Activated CD4-positive, CD25-positive, alpha-beta regulatory T cell treated with anti-CD3 and anti-CD28 coated beads, Interleukin-2, amount 50 U/mL, for 24 hours (primary cell): ENCODE measurements around the gene TPST2.

Source experiments
- ATAC-seq, 2 donors: fragments of 150-1000 bp; cut with Tn5 transposase; one replicate each; pipeline ENCODE4 v1.10.0; 2021; ENCODE audit warnings: mild to moderate bottlenecking in 1 of 2, moderate library complexity in 1 of 2

TPST2 gene

DNA sequence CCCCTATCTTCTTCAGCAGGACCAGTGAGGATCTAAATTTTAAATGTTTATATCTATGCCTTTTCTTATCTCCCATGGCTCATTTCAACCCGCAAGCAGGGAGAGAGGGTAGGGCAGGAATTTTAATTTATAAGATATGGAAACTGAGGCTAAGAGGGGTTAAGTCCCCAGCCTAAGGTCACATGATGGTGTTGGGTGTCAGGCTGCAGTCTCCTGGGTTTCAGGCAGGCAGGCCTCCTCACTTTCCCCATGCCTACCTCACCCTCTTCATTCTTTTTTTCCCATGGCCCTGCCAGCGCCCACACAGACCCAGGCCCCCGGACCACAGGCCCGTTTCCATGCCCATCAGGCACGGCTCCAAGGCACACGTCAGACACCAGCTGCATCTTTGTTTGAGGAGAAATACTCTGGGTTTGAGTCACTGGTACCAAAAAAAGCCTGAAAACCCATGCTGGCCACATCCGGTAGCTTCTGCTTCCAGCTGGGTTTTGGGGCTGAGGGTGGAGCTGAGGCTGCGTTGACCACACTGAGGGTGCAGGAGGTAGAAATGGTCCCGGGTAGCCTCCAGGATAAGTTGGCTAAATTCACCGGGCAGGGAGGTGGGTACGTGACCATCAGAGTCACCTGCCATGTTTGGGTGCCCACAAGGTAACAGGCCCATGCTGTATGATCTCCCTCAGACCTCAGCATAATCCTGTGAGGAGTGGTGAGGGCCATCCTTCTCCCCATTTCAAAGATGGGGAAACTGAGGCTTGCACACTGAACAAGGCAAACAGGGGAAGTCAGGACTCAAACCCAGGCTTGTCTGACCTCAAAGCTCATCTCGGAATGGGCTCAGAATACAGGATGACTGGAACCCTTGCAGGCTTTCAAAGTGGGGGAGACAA, 20.4 kb upstream of the TPST2 start:
- peak; percentile 51 to 73 for ATAC-seq

DNA sequence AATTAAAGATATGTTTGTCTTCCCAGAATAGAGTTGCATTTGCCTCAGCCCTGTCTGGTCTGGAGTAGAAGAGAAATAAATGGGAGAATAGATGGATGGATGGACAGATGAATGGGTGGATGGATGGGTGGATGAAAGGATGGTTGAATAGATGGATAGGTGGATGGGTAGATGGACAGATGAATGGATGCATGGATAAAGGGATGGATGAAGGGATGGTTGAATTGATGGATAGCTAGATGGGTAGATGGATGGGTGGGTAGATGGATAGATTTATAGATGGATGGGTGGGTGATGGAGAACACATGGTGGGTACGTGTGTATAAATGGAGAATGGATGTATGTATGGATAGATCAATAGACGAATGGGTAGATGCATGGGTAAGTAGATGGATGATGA, 19.4 kb upstream of the TPST2 start:
- ATAC-seq = no peak

DNA sequence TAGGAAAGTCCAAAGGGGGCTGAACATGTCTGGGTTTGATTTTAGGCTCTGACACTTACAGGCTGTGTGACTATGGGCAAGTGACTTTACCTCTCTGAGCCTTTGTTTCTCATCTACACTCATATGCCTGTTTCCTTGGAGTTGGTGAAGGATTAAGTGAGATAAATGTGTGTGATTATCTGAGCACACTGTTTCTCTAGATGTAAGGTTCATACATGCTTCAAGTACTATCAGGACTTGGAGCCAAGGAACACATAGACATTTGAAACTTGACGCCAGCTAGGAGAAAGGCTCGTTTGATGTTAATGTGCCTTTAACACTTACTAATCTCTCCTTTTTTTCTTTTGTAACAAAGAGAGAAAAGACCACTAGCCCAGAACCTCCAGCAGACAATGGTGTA, 18.2 kb upstream of the TPST2 start:
- ATAC-seq = no peak

DNA sequence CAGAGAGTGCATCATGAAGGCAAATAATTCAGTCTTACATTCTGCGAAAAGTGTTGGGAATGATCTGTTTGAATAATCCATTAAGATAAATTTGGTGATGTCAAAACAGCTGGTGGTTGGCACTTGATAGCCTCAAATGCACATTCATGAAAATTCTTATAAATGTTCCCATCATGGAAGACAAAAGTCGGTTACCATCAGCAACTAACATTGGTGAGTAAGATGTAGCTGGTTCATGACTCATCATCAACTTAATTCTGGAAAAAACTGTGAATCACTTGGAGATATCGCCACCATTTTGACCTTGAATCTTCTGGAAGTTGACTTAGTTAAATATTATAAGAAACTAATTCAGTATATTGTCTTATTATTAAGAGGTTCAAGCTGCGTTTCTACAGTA, 16.7 kb upstream of the TPST2 start:
- ATAC-seq = no peak

DNA sequence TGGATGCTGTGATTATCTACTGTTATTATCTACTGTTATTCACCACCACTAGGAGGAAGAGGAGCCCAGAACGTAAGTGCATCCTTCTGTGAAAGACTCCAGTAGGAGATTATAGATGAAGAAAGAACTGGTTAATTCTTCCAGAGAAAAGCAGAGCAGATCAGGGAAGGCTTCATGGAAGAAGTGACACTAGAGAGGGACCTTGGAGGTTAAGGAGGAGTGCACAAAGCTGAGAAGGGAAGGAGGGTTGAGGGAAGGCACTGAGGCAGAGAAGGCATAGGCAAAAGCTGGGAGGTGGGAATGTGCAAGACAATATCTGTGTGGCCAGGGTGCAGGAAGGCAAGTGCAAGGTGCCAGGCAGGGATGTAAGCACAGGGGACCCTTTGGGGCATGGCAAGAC, 14.4 kb upstream of the TPST2 start:
- no peak for ATAC-seq

DNA sequence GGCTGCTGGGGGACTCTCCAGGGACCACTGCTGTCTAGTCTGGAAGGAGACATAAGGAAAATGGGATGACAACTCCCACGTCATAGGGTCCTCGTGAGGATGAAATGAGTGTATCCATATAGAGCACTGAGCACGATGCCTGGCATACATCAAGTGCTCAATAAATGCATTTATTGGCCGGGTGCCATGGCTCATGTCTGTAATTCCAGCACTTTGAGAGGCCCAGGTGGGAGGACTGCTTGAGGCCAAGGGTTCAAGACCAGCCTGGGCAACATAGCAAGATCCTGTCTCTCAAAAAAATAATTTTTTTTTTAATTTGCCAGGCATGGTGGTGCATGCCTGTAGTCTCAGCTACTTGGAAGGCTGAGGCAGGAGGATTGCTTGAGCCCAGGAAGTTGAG, 12.2 kb upstream of the TPST2 start:
- no peak for ATAC-seq

DNA sequence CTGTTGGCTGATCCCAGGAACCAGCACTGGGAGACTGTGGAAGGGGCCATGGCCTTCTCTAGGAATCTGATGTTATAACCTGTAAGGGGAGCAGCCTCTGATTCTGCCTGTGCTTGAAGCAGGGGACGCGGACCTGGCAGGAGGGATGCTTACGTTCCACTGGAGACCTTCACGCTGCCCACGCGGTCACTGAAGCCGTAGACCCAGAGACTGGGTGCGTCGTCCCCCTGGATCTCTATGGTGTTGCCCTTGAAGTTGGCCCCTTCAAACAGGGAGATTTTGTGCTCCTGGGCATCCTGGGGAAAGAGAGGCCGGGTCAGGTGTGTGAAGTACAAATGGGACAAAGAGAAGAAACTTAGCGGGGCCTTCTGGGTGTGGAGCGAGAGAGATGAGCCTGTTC, 11.8 kb upstream of the TPST2 start:
- no peak for ATAC-seq

DNA sequence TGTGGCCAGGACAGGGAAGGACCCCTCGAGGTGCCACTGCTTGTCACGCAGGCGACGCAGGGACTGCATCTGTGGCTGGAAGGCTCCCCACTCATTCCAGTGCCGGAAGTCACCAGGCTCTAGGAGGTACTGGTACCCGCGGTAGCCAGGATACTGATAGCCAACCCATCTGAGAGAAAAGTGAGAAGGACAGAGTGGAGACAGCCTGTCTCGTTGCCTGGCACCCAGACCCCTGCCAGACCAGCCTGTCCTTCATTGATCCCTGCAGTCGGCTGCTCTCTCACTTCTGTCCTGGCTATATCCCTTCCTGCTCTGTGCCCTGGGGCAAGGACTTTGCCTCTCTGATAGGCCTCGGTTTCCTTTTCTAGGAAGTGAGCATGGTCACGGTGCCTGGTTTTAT, 9.6 kb upstream of the TPST2 start:
- ATAC-seq = no peak

DNA sequence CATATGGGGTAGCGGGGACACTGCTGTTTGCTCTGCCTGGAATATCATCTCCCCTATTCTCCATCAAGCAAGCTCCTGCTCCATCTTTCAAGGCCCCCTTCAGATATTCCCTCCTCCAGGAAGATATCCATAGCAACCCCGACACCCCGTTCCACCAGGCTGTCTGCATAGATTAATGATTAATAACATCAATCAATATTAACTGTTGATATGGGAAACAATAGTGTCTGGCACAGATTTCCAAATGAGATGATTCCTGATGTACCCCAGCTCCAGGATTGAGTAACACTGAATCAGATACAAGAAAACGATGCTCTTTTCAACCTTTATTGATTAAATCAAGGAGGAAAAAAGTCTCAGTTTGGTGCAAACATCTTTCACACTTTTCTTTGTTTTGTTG, 7.5 kb upstream of the TPST2 start:
- ATAC-seq = no peak

DNA sequence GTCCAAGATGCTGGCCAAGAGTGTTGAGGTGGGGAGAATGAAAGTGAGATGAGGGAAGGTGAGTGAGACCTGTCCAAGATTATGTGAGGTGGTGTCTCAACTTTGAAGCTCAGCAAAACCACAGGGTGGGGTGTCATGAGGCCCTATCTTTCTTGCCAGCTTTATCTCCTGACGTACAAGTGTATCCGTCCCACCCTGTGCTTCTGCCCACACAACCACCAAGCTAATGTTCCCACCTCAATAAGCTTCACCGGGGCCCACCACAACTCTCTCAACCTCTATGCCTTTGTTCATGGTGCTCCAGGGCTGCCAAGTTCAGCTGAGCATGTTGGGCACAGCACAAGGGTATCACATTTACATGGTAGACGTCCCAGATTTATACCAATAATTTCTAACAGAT, 7.1 kb upstream of the TPST2 start:
- ATAC-seq = no peak

DNA sequence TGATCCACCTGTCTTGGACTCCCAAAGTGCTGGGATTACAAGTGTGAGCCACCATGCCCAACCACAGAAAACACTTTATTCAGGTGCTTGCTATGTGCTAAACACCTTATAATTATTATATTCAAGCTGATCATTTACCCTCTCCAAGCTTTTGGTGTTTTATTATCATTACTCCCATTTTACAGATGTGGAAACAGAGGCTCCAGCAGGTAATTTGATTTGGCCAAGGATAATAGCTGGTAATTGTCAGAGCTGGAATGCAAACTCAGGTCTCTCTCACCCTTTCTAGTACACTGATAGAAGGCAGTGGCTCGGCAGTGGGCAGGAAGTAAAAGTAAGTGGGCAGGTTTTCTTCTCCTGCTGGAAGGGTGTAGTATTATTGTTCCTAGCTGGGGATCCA, 3.8 kb upstream of the TPST2 start:
- ATAC-seq = no peak

DNA sequence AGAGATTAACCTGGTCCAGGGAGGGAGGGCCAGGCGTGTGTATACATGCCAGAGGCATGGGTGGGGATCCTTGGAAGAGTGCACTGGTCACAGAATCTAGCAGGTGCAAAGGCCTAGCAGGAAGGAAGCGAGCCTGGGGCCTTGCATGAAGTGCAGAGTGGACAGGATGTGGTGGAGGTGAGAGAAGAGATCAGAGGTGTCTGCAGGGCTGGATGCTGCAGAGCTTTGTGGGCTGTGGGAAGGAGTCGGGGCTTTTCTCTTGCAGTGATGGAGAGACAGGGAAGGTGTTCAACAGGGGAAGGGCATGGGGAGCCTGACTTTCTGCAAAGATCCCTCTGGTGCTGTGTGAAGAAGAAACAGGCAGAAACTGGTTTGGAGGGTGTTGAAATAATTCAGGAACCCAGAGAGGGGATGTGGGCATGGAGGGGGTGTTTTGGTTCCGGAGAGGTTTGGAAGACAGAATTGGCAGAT, 2.5 kb upstream of the TPST2 start:
- peak in 1 of 2 donors; percentile 17 for ATAC-seq

DNA sequence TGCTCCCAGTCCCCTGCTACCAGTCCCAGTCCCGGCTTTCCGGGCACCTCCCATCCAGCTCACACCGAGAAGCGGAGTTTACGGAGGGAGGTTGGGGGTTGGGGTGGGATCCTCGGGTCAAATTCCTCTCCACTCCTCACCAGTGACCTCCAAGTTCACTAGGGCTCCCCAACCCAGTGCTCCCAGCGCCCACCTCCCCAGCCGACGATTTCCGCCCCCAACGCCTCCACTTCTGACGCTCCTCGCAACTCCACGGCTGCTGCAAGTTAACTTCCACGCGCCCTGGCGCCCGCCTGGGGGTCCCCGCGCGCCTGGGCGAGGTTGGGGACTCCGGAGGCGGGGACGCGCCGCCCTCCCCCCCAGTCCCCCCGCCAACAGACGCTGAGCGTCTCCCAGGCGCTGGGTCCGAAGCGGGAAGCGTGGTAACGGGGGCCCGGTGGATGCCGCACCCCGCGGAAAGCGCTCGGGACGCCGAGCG, 526 bp downstream of the TPST2 start:
- ATAC-seq = peak; percentile 10 to 22

DNA sequence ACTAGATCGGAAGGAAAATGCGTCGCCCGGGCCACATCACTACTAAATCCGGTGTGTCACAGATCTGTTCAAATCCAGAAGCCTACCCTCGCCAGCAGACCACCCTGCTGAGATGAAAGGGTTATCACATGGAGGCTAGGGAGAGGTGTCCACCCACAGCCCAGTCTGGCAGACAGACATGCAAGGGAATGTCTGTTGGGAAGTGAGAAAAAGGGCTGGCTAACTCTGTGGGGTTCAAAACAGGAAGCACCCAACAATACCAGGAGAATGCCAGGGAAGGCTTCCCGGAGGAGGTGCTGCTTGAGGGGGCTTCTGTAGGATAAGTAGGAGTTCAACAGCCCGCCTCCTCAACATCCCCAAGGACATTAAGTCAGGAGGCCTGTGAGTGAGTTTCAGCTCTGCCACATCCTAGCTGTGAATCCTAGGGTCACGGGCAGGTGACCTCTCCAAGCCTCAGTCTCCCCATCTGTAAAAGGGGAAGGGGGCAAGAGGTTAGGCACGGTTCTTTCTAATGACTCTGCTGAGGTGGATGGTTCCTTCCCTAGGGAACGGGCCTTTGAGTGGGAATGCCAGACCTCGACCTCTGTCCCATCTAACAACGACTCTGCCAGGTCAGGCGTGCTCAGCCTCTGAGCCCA, 1.1 kb downstream of the TPST2 start:
- ATAC-seq = no peak

DNA sequence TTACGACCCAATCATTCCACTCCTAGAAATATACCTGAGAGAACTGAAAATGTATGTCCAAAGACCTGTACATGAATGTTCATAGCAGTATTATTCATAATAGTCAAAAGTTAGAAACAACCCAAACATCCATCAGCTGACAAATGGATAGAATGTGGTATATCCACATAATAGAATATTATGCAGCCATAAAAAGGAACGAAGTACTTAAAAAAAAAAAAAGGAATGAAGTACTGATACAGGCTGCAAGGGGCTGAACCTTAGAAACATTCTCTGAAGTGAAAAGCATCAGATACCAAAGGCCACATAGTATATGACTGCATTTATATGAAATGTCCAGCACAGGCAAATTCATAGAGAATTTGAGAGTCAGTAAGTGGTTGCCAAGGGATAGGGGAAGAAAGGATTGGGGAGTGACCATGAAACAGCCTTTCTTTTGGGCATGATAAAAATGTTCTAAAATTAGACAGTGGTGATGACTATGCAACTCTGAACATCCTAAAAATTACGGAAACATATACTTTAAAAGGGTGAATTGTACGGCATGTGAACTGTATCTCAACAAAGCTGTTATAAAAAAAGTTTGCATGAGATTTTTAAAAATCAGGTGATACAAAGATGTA, 1.8 kb downstream of the TPST2 start:
- ATAC-seq = no peak

DNA sequence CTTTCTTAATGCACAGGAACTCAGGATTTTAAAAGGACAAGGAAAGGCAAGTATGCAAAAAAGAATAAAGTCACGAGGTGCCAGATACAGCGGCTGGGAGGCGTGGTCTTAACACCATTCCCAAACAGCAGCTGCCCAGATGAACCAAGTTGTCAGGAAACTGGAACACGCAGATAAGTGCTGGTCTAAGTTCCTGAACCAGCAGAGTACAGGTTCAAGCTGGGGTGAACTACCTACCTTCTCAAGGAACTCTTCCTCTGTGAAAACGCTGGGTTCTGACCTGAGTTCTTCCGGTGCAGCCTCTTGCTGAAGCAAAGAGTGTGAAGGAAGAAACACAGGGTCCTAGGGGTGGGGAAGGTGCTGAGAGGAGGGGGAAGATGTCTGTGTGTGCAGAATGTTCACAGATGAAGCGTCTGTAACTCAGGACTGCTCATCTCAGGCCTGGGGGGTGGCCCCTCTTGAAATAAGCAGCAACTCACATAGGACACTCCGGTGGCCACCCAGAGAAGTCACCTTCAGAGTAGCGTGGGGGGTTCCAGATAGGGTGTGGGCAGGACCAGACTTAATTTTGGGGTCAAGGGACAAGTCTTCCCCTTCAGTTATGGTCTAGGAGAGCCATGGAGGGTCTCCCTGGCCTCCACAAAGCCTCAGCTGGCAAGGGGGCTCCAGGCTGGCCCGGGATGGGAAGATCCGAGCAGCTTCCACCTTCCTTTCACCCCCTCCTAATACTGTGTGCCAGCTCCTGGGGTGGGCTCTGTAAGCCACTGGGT, 3.2 kb downstream of the TPST2 start:
- ATAC-seq = no peak

DNA sequence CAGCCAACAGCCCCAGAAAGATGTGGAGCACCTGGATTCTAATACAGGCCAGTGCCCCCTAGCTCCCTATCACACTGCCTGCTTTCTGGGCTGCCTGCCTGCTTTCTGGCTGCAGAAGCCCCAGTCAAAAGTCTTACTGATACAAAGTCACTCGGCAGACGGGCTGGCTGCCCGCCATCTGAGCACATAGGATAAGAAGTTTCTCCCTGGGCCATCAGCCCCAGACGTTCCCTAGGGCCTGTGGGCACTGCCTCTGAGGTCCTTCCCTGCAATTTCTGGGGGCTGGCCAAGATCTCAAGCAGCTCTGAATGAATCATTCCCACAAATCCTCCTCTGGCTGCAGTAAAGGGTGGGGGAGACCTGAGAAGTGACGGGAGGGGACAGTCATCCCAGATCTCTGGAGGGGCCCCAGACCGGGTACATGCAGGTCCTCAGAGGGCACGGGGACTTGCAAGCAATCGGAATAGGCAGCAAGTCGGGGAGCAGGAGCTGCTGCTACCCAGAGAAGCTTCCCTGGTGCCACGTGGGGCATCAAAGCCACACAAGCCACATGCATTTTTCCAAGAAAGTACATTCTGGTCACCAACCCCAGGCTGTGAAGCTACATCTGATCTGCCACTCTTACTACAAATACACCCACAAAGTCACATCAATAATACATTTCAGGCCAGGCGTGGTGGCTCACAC, 4.7 kb downstream of the TPST2 start:
- ATAC-seq = no peak

DNA sequence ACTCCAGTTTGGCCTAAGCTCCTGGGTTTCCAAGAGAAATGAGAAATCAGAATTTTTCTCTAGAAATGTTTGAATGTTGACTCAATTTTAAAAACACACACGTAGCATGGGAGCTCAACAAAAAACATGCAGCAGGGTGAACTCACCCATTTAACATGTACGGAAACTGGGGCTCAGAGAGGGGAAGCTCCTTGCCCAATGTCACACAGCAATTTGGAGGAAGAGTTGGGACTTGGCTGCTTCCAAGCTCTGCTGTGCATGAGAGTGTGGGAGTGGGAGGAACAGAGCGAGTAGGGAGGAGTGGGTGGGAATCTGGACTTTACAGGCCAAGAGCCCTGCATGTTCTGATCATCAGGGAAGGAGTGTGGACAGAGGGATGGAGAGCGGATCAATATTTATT, 5.9 kb downstream of the TPST2 start:
- no peak for ATAC-seq

DNA sequence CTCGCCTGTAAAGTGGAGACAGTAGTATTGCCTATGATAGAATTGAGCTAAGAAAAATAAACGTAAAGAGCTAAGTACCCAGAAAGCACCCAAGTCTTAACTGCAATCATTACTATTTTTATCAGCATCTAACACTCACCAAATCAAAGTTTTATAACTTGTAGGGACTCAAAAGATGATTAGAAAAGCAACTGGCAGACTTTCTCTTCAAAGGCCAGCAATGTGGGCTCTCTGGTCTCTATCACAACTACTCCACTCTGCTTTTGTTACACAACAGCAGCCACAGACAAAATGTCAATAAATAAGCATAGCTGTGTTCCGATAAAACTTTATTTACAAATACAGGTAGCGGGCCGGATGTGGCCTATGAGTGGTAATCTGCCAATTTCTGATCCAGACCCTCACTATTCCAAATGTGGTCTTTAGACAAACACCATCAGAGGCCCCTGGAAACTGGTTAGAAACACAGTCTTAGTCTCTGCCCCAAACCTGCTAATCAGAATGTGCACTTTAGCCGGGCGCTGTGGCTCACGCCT, 8.2 kb downstream of the TPST2 start:
- no peak for ATAC-seq

DNA sequence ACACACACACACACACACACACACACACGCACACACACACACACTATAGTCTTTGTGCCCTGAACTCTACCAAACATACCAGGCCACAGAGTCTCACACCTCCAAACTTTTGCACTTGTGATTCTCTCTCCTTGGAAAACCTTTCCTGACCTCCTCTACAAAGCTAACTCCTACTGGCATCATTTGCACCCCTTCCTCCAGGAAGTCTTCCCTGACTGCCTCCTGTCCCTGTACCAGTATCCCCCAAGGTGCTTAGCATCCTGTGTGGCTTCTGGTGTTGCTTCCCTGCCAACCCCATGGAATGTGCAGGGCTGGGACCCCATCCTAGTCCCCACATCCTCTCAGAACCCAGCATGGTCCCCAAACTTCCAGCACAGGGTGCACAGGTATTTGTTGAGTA, 8.9 kb downstream of the TPST2 start:
- no peak for ATAC-seq

DNA sequence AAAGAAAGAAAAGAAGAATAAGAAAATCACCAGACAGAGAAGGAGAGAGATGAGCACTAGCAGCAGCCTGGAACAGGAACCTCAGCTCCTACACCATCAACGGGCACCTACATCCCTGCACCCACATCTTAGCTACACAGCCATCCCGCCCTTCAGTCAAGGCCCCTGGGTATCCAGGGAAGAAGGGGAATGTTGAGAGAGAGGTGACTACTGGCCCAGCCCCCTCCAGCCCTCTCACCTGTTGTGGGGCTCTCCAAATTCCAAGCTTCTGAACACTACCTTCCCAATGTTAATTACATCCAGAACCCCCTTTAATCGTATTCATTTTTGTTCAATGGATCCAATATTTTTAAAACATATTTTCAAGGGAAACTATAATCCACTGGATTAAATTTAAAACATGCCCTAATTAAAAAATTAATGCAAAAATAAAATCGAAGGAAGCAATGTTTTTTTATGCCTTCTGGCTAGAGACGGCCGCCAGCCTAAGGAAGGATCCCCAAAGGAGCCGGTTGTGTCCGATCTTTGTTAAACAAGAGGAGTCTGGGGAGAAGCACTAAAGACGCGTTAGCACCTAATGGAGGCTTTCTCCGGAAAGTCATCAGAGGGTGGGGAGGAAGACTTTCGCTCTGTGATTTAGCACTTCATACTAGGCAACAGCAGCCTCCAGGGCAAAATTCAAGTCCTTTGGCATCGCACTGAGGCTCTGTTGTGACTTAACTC, 9.5 kb downstream of the TPST2 start:
- ATAC-seq = no peak
